ENCODE data around the gene NOTCH2.

GRCh38 chr1:119941392-119941791 is 128.1 kb downstream of the NOTCH2 start:
- no peak for TF ChIP-seq EZH2phosphoT487 (IDR thresholded peaks at IDR 0.05; ENCODE audit: low read depth)
- TF ChIP-seq CTCF (IDR thresholded peaks at IDR 0.05; ENCODE audit: low read depth, low read length) = no peak
